ENCODE measurements around the gene ZMIZ1.

Gene ZMIZ1

DNA sequence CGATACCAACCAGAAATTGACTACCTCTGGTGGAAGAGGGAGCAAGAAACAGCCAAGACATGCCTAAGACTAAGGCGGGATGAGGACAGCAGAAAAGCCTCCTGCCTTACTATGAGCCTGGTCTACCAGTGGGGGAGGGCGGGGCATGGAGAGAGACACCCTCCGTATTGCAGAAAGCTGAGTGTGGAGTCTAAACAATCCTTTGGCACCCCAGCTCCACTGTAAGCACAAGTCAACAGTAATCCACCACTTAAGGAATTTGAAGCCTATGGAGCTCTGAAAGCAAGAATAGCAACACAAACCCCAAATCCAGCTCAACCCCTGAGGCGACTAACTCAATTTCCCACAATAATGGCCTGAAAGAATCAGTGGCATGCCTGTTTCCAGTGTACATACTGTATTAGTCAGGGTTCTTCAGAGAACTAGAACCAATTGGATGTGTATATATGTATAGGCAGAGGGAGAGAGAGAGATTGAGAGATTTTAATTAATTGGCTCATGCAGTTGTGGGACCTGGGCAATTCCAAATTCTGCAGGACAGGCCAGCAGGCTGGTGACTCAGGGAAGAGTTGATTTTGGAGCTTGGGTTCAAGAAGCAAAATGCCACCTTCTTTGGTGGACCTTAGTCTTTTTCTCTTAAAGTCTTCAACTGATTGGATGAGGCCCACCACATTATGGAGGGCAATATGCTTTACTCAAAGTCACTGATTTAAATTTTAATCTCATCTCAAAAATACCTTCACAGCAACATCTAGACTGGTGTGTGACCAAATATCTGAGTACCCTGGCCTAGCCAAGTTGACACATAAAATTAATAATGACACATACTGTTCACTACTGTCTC is 292.0 kb downstream of the ZMIZ1 start:
- in situ Hi-C loops (cut with HindIII; ENCODE audit: low sequenced_read_pairs), result no loop called here

DNA sequence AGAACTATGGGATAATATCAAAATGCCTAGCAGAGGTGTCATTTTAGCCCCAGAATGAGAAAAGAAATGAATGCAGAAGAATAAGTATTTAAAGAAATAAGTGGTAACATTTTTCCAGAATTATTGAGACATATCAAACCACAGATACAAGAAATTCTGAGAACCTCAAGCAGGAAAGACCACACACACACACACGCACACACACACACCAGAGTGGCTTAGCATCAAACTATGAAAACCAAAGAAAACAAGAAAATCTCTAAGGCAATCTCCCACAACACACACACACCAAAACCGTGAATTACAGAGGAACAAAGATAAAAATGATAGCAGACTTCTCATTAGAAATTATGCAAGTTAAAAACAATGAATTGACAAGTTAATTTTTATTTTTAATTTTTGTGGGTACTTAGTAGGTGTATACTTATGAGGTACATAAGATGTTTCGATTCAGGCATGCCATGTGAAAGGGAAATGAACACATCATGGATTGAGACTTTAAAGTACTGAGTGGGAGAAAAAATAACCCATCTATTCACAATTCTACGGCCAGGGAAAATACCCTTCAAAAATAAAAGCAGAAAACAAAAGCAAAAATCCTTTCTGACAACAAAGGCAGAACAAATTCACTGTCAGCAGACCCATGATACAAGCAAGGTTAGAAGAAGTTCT is 293.1 kb downstream of the ZMIZ1 start:
- in situ Hi-C loops (cut with HindIII; ENCODE audit: low sequenced_read_pairs), result no loop called here

Data from endothelial cell of hepatic sinusoid (primary cell).